Endothelial cell of umbilical vein (primary cell): ENCODE results near the gene MARCHF11. TPM values are rescaled to one million over a fixed set of nuclear protein-coding genes. Genes with fewer than 3 reads are reported as not detected.

Experiments used
- BruUV-seq: library from RNA; stranded (reverse); fragments of 400-500 nt; replicated peaks from 2 replicates; lab custom pipeline; 2021; lab: Mats Ljungman, UMichigan
- CTCF ChIA-PET: fragments of 300-600, 350-600 bp; sonication (Branson Sonifier 250); formaldehyde crosslinking; loops from one replicate; lab custom pipeline; 2021; ENCODE audit warnings: antibody characterized with exemption, inconsistent platforms; lab: Charles Lee
- POLR2A ChIA-PET: fragments of 300-600, 350-600 bp; sonication (Branson Sonifier 250); formaldehyde crosslinking; loops from one replicate; lab custom pipeline; 2021; ENCODE audit warnings: antibody characterized with exemption, inconsistent platforms; lab: Charles Lee
- DNase-seq: peaks from one replicate; pipeline ENCODE4 v3.0.0-alpha.2; 2011; ENCODE audit warnings: low read depth, low spot score
- FAIRE-seq: peaks from 2 replicates; lab custom pipeline; 2011; peaks lifted over from hg19 to GRCh38; lab: Jason Lieb, UNC
- H2AFZ ChIP-seq: 2 replicates; pipeline ENCODE4 v1.6.0; 2012; ENCODE audit warnings: low read depth, low read length, control low read depth, inconsistent platforms
- H3K27ac ChIP-seq: 2 replicates; pipeline ENCODE4 v1.5.1; 2011; ENCODE audit warnings: low read depth, mild to moderate bottlenecking, control low read depth, low read length, moderate library complexity; ENCODE audit not compliant: insufficient read depth
- H3K27me3 ChIP-seq, 2 experiments: 2 replicates each; pipeline versions ENCODE4 v1.6.0 to v1.6.1; 2011; ENCODE audit warnings: low read length in 2 of 2, mixed read lengths in 1 of 2; ENCODE audit not compliant: control insufficient read depth in 2 of 2, insufficient read depth in 2 of 2
- H3K36me3 ChIP-seq, 2 experiments: 2 replicates in 1 of 2; 3 replicates in 1 of 2; pipeline ENCODE4 v1.5.1; 2011; ENCODE audit warnings: low read length in 2 of 2, mild to moderate bottlenecking in 1 of 2, moderate library complexity in 1 of 2; ENCODE audit not compliant: control insufficient read depth in 2 of 2, insufficient read depth in 2 of 2; ENCODE audit errors: extremely low read depth in 1 of 2
- H3K4me1 ChIP-seq: 3 replicates; pipeline ENCODE4 v1.5.1; 2011; ENCODE audit warnings: mild to moderate bottlenecking, low read length; ENCODE audit not compliant: control insufficient read depth, insufficient read depth; ENCODE audit errors: extremely low read depth
- H3K4me2 ChIP-seq: 2 replicates; pipeline ENCODE4 v1.6.1; 2011; ENCODE audit warnings: low read length, control low read depth, mixed read lengths; ENCODE audit not compliant: insufficient read depth
- H3K4me3 ChIP-seq, 3 experiments: fragments of 200-600 bp in 1 of 3; sonication (generic), shearing (Covaris generic) in 1 of 3; replicated peaks in 1 of 3; 2 replicates each; pipeline ENCODE4 v1.5.1; 2011 to 2016; ENCODE audit warnings: control low read depth in 3 of 3, low read length in 3 of 3, mild to moderate bottlenecking in 2 of 3, inconsistent platforms in 1 of 3, low read depth in 1 of 3, moderate library complexity in 1 of 3; ENCODE audit not compliant: insufficient read depth in 1 of 3
- H3K79me2 ChIP-seq: 2 replicates; pipeline ENCODE4 v1.6.0; 2012; ENCODE audit warnings: low read length, inconsistent platforms; ENCODE audit not compliant: control insufficient read depth, insufficient read depth
- H3K9ac ChIP-seq: replicated peaks from 2 replicates; pipeline ENCODE3; 2011; ENCODE audit warnings: low read length, control low read depth; ENCODE audit not compliant: insufficient read depth; ENCODE audit errors: extremely low read depth
- H3K9me1 ChIP-seq: replicated peaks from 3 replicates; pipeline ENCODE4 v1.6.0; 2011; ENCODE audit warnings: mild to moderate bottlenecking, low read length; ENCODE audit not compliant: control insufficient read depth, insufficient read depth; ENCODE audit errors: extremely low read depth
- H3K9me3 ChIP-seq: replicated peaks from 2 replicates; pipeline ENCODE4 v1.5.1; 2012; ENCODE audit warnings: low read length, inconsistent platforms; ENCODE audit not compliant: control insufficient read depth, insufficient read depth
- H4K20me1 ChIP-seq: replicated peaks from 2 replicates; pipeline ENCODE3; 2011; ENCODE audit warnings: mild to moderate bottlenecking, low read length; ENCODE audit not compliant: control insufficient read depth, insufficient read depth; ENCODE audit errors: extremely low read depth
- EZH2 ChIP-seq: IDR thresholded peaks from 2 replicates; pipeline ENCODE4 v1.6.1; 2012; ENCODE audit warnings: borderline replicate concordance, low read depth, mild to moderate bottlenecking, moderate library complexity, low read length, inconsistent platforms; ENCODE audit not compliant: severe bottlenecking
- FOS ChIP-seq: IDR thresholded peaks from 2 replicates; pipeline ENCODE4 v1.6.1; 2011; ENCODE audit warnings: mild to moderate bottlenecking, low read length, moderate library complexity, borderline replicate concordance; ENCODE audit not compliant: insufficient read depth
- GATA2 ChIP-seq: IDR thresholded peaks from 2 replicates; pipeline ENCODE4 v1.7.0; 2011; ENCODE audit warnings: low read depth, mild to moderate bottlenecking, moderate library complexity, mixed read lengths, low read length; ENCODE audit not compliant: insufficient read length, insufficient read depth
- JUN ChIP-seq: IDR thresholded peaks from 2 replicates; pipeline ENCODE4 v1.6.1; 2011; ENCODE audit warnings: borderline replicate concordance, low read depth; ENCODE audit not compliant: insufficient read length, insufficient read depth
- MYC ChIP-seq: IDR thresholded peaks from one replicate; pipeline ENCODE4 v1.6.1; 2011; ENCODE audit warnings: mild to moderate bottlenecking, low read depth, low read length
- POLR2A ChIP-seq: IDR thresholded peaks from 2 replicates; pipeline ENCODE4 v1.6.1; 2012; ENCODE audit warnings: low read depth, mild to moderate bottlenecking, control low read depth, low read length
- POLR2AphosphoS5 ChIP-seq: IDR thresholded peaks from 2 replicates; pipeline ENCODE4 v1.6.1; 2012; ENCODE audit warnings: low read depth, mild to moderate bottlenecking, control low read depth, low read length, moderate library complexity; ENCODE audit not compliant: insufficient read depth
- dilution Hi-C: fragments of 300-500 bp; cut with MboI; formaldehyde crosslinking; loops from one replicate; pipeline ENCODE4 v1.15.0; 2019; ENCODE audit warnings: low sequenced_read_pairs; ENCODE audit not compliant: extremely low pct_ligation_motif_present
- intact Hi-C: fragments of 100-400 bp; cut with micrococcal nuclease; formaldehyde crosslinking; loops from one replicate; pipeline ENCODE4 v1.10.0; 2022
- polyA plus RNA-seq, 4 experiments: library from polyadenylated mRNA; depleted of rRNA in 3 of 4; stranded (reverse) in 3 of 4; unstranded in 1 of 4; fragments of >200 nt; gene quantifications; 2 replicates each; pipeline versions ENCODE4 v1.2.1 to v1.2.3, GENCODE V29; 2011 to 2012; ENCODE audit warnings: missing spikeins in 1 of 4
- total RNA-seq: library from RNA; stranded (reverse); gene quantifications from 2 replicates; pipeline ENCODE4 v1.2.3, GENCODE V29; 2021
- TF ChIP-seq, protein P1 (sequence below), 2 donors: IDR thresholded peaks; 1 replicate in 1 of 2; 2 replicates in 1 of 2; pipeline ENCODE4 v1.5.1; 2011; ENCODE audit warnings: low read length in 2 of 2, mild to moderate bottlenecking in 2 of 2, moderate library complexity in 2 of 2, control low read depth in 1 of 2, inconsistent platforms in 1 of 2, low read depth in 1 of 2; ENCODE audit not compliant: insufficient read depth in 1 of 2; ENCODE audit errors: extremely low read depth in 1 of 2
- TF ChIP-seq, protein P2 (sequence below): IDR thresholded peaks from 2 replicates; pipeline ENCODE4 v1.6.1; 2011; ENCODE audit not compliant: insufficient read depth, insufficient read length

The MARCHF11 gene
- total and polyA plus RNA-seq, 2 donors (not counting 3 experiments of a cell fraction or from before 2014, with no cell fraction given): not detected

DNA sequence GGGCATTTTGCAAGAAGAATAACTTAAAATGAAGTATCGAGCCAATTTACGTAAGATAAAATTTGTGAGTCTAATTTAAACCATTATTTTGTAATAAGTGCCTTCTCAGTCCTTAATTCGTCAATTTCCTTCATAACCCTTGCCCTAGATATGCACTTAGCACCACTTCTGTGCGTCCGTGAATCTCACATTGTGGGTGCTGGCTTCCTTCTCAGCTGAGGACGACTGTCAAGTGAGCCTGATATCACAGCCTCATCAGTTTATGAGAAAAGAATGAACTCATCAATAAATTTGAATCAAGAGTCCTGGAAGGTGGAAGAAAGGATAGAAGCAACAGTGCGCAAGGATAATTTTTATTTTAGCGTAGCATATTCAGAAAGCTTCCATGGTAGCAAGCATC lies 64.5 kb downstream of the MARCHF11 start:
- no TSS peak for BruUV-seq
- H3K9me3 ChIP-seq: no peaks in the 10 kb centered on the region
- no peak overlapping the region for H2AFZ ChIP-seq
- no peaks in the 10 kb centered on the region for H3K36me3 ChIP-seq
- intact Hi-C loops (no loop called here), dilution Hi-C loops (no loop called here)
- ChIA-PET POLR2A (no interaction called here), CTCF (no interaction called here)
- no peaks in the 10 kb centered on the region for H3K79me2 ChIP-seq
- H4K20me1 ChIP-seq: no peaks in the 10 kb centered on the region
- H3K4me2 ChIP-seq: no peak overlapping the region
- H3K9me1 ChIP-seq: no peaks in the 10 kb centered on the region
- DNase-seq: no peak
- TF ChIP-seq EZH2: no peak
- no peak for TF ChIP-seq MYC
- TF ChIP-seq, protein P1, sequence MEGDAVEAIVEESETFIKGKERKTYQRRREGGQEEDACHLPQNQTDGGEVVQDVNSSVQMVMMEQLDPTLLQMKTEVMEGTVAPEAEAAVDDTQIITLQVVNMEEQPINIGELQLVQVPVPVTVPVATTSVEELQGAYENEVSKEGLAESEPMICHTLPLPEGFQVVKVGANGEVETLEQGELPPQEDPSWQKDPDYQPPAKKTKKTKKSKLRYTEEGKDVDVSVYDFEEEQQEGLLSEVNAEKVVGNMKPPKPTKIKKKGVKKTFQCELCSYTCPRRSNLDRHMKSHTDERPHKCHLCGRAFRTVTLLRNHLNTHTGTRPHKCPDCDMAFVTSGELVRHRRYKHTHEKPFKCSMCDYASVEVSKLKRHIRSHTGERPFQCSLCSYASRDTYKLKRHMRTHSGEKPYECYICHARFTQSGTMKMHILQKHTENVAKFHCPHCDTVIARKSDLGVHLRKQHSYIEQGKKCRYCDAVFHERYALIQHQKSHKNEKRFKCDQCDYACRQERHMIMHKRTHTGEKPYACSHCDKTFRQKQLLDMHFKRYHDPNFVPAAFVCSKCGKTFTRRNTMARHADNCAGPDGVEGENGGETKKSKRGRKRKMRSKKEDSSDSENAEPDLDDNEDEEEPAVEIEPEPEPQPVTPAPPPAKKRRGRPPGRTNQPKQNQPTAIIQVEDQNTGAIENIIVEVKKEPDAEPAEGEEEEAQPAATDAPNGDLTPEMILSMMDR (IDR thresholded peaks at IDR 0.05; ENCODE audit: extremely low read depth in 1 of 2, insufficient read depth in 1 of 2, low read depth in 1 of 2, low read length in 2 of 2): no peak
- TF ChIP-seq, protein P2, sequence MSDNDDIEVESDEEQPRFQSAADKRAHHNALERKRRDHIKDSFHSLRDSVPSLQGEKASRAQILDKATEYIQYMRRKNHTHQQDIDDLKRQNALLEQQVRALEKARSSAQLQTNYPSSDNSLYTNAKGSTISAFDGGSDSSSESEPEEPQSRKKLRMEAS: no peak
- TF ChIP-seq GATA2: no peak
- no peak for TF ChIP-seq FOS
- TF ChIP-seq POLR2AphosphoS5: no peak
- no peak for TF ChIP-seq POLR2A
- no peak for TF ChIP-seq JUN
- H3K27ac ChIP-seq: no peak overlapping the region
- H3K9ac ChIP-seq: no peak overlapping the region
- no peak for FAIRE-seq
- H3K4me1 ChIP-seq: no peaks in the 10 kb centered on the region
- H3K27me3 ChIP-seq: no peaks in the 10 kb centered on the region
- no peak overlapping the region for H3K4me3 ChIP-seq
